Stimulated activated CD4-positive, alpha-beta T cell treated with anti-CD3 and anti-CD28 coated beads, Interleukin-4, amount 100 ng/mL, for 24 hours (primary cell): ENCODE measurements around the gene NUP93.

Experiments used
- DNase-seq: peaks from one replicate; pipeline ENCODE4 v3.0.0-alpha.2; 2020

The NUP93 gene

DNA sequence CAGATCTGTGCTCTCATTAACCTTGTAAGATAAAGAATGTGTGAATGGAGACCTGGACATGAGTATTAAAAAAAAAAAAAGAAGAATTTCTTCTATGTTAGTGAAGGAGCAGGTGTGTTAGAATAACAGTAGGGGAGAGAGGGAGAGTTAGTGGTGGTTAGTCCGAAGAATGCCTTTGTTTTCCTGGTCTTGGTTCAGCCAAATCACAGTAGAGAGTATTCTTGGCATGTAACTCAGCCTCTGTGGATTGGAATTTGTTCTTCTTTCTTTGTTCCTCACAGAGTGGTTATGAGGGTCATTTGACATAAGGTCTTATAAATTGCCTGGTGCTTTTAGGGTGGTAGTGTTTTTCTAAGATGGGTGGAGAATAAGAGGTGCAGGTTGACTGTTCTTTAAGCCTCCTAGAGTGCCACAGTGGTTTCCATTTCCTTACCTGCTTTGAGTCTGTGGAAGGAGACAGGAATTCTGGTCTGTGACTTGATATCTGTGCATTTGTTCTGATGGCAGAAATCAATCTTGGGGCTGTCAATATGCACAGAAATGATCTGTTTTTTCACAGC is 17.6 kb downstream of the NUP93 start:
- no peak for DNase-seq

DNA sequence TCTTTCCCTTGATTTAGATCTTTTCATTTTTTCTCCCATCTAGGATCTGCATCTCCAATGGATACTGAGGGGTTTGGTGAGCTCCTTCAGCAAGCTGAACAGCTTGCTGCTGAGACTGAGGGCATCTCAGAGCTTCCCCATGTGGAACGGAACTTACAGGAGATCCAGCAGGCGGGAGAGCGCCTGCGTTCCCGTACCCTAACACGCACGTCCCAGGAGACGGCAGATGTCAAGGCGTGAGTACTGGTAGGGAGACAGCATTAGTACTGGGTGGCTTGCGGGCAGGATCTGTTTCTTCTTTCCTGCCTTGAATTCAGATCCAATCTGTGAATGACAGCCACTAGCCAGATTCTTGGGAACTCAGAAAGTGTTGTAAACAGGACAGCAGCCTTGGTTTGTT is 18.3 kb downstream of the NUP93 start:
- no peak for DNase-seq

DNA sequence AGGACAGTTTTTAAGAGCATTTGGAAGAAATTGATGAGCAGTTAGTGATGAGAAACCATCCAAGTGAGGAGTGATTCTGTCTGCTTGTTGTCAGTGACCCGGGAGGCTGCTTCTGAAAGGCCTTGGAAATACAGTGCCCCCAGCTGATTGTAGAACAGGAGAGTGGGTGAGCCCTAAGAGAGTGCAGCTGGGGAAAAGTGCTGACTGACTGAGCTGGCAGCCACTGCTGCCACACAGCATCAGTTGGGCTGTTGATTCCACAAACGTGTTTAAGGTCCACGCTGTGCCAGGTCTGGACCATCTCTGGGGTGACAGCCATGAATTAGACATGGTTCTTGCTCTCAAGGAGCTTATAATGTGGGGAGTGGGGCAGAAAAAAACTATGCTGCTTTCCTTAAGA is 18.9 kb downstream of the NUP93 start:
- no peak for DNase-seq

DNA sequence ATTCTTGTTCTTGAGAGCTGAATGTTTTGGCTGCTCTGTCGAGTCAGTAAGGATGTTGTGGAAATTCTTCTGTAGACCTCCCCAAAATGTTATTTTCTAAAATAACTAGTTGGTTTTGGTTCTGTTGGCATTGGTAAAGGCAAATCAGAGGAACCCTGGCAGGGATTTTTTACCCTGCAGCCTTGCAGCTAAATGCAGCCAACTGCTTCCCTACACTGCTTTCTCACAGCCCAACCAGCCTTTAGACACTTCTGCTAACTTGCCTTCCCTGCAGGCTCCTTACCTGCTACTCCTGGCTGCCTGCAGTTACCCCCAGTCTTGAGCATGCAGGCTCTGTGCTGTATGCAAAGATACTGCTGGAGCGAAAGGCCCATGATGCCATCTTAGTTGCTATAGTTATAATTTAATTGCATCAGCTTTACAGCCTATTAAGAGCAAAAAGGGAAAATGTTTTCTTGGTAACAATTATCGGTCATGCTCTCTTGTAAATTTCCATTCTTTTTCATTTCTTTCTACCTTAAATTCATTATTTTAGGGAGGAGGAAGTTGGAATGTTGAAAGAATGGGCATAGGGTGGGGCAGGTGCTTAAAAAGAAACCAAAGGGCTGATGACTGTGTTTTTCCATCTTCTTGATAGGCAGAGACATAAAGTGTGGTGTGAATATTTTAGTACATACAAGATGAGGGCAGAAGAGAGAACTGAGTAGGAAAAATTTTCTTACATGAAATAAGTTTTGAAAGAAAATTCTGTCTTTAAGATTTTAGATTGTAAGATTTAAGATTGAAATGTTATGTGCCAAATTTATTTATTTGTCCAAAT is 20.0 kb downstream of the NUP93 start:
- DNase-seq, result no peak

DNA sequence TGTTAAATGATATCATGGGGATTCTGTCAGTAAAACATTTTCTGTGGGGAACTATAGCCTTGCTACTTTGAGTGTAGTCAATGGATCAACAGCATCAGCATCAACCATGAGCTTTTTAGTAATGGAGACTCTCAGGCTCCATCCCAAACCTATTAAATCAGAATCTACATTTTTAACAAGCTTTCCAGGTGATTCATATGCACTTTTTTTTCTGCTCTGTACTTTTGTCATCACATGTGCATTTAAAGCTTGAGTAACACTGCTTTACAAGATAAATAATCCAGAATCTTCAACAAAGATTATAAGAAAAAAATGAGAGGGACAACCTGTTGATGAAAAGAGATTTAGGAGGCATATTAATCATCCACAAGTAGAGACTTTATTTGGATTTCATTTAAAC is 23.5 kb downstream of the NUP93 start:
- no peak for DNase-seq

DNA sequence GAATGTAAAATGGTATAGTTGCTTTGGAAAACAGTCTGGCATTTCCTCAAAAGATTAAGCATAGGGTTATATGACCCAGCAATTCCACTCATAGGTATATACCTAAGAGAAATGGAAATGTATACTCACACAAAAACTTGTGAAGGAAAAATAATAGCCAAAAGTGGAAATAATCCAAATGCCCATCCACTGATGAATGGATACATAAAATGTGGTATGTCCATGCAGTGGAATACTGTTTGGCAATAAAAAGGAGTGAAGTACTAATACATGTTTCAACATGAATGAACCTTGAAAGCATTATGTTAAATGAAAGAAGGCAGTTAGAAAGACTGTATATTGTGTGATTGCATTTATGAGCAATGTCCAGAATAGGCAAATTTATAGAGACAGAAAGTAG is 25.1 kb downstream of the NUP93 start:
- no peak for DNase-seq

DNA sequence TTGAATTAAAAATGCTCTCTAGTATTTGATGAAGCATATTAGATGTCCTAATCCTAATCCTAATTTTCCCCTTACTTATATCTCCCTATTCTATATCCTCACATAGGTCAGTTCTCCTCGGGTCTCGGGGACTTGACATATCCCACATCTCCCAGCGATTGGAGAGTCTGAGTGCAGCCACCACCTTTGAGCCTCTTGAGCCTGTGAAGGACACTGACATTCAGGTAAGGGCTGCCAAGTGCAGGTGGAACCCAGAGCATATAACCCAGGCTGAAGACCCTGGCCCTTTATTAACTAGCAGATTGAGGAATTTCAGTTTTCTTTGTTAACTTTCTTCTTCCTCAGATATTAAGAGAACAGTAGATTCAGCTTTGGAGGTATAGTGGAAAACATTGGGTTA is 28.5 kb downstream of the NUP93 start:
- no peak for DNase-seq

DNA sequence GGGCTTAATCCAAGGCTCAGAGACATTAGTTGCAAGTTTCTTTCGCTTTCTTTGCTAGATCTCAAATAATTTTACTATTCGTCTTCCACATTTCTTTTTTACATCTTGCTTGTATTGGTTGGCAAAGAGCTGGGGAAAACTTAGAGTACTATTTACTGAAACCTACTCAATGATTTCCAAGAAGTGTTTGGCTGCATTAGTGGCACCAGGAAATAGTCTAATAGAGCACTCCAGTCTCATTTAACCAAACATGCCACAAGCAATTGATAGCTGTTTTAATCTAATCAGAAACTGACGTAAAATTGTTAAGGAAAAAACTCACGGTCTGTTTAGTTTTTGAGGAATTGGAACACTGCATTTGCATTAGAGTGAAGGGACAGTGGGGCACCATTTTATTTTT is 29.0 kb downstream of the NUP93 start:
- DNase-seq, result no peak

DNA sequence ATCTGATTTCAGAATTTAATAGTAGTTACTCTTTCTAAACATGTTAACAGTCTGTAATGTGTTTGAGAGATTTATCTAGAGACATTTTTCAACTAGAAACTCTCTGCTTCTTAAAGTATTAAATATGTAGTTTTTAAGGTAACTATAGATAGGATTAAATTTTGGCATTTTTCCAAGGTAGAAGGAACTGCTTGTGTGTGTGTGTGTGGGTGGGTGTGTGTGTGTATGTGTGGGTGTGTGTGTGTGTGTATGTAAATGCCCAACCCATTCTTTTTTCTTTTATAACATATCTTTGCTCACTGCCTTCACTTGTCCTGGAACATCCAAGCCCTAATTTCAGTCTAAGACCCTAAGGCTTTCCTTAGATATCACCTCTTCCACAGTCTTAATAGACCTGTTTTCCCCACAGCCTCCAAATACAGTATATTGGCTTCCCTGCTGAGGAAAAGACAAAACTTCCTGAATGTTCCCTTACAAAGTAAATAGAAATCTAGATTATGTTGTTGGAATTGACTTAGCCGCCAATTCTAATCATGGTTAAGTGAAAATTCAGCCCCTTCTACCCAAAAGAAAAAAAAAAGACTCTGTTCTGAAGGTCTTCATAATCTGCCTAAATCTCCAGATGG is 33.5 kb downstream of the NUP93 start:
- DNase-seq, result no peak

DNA sequence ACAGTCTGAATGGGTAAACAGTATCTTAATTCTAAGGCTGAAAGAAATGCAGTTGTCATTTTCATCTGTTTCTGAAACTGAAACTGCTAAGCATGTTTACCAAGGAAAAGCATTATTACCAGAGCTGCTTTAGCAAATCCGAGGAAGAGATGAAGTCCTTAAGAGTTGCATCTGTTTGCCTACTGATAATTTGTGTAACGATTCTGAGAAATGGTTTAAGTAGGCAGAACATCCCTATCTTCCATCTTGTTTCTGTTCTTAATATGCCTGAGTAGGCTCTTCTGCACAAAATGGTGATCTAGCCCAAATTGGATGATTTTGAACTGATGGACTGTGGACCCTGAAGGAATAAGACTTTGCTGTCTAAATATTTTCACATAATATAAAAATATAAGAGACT is 34.9 kb downstream of the NUP93 start:
- DNase-seq, result no peak

DNA sequence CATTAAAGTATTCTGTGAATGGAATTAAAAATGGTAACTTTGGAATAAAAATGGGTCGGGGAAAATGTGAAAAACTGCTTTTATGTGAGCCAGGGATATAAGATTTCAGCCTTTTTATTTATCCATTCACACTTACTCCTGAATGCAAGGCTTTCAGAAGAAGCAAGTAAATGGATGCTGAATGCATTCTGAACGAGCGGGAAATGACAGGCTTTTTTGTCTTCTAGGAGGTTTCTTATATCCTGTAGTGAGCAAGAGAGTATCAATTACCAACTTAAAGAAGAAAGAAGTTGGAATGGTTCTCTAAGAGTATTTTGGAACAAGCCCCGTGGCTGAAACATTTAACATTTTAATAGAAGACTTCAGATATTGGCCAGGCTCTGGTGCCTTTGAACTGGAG is 36.0 kb downstream of the NUP93 start:
- no peak for DNase-seq

DNA sequence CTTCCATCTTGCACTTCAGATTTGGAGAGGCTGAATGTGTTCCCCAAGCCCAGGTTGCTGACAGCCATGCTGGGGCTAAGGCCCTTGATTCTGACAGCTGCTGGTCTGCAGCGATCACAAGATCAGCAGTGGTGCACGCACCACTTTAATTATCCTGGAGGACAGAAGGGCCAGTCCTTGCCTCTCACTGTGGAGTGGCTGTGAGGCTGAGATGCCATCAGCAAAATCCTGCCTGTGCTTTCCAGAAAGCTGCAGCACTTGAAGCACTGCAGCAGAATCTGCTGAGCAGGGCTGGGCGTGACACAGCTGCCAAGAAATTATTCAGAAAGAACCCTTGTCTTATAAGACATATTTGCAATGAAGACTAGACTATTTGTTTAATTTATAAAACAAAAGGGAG is 37.1 kb downstream of the NUP93 start:
- no peak for DNase-seq

DNA sequence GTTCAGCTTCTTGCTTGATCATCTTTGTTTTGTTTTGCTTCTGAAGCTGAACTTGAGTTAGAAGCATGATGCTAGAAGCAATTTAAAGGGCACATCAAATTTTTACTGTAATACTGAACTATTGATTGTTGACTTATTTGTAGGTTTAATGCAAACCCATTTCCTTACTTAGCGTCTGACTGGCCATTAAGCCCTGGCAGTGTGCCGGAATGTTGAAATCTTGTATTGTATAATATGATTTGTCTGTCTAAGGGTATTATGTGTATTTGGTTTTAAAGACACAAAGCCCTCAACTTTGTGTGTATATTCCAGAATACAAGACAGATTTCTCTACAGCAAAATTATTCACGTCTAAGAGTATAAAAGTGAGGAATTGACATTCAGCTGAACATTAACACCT is 39.7 kb downstream of the NUP93 start:
- no peak for DNase-seq

DNA sequence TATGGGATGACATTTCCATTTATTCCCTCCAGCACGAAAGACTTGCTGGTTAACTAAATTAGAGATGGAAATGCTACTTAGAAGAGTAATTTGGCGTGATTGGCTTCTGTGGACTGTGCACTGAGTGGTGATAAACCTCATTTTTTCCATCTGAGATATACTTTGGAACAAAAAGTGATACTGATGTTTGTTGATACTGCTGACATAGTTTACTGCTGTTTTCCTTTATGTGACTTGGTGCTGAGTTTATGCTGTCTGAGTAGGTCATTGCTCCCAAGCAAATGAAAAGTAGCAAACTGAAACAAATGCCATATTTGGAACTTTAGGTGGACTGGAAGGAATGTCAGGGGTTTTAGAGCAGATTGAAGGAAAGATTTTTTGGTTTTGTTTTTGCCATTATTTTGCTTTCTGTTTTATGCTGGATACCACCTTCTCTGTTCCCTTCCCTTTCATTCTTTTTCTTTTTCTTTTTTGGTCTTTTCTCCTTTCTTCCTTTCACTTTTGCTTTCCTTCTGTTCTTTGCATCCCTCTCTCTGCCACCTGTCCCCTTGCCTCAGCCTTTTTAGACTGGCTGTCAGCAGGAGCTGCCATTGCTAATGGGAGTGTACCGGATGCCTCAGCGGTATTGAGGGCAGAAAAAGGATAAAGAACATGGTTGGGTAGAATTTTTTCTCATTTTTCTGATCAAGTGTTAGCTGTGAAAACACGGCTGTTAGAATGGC is 41.8 kb downstream of the NUP93 start:
- no peak for DNase-seq

DNA sequence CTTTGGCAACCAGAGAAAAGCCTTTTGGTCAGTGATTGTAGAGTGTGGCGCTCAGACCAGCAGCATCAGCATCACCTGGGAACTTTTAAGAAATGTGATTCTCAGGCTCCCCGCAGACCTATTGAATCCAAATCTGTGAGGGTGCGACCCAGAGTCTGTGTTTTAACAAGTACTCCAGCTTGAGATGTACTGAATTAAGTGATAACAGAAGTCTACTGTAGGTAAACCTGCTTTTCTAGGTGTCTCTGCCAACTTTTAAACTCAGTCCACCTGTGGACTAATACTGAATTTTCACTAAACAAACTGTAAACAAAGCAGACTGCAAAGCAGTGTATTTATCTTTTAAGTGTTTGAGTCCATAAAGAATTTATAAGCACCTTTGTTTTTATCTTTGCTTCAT is 43.6 kb downstream of the NUP93 start:
- no peak for DNase-seq

DNA sequence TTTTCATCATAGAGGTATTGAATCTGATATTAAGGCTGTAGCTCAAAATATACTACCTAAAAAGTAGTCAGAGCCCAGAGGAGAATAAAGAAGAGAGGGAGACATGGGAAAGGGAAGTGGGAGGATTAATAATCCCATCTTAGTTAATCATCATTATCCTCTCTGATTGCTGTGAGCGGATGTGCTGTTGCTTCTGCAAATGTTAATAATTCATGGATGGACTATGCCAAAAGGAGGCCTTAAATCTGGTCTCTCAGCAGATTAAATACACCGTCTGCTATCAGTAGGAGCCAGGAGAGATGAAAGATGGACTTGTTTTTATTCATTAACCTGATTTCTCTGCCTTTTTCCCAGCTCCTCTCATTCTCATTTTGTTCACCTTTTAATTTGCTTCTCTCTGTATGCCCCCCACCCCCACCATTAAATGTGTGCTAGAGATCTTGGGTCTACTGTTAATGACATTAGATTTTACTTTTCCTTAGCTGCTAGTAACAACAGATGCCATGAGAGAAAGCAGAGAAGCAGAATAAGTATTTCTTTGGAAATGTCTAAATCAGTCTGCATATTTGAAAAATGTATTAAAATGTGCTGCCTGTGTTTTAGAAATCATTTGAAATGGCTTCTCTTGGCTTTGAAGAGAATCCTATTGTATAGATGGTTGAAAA is 44.2 kb downstream of the NUP93 start:
- DNase-seq, result no peak

DNA sequence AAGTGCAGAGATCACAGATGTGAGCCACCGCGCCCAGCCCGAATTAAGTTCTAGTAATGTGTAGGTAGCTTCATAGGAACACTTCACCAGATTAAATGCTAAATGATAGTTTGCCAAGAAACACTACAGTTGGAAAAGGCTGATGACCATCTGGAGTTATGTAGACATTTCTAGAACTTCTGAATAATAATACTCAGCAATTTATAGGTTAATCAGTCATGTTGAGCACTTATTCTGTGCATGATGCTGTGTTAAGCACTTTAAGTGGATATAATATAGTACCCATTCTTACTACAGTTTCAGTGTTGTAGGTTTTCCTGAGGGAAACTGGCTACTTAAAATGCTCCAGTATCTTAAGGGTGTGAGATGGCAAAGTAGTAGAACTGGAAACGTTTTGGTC is 45.2 kb downstream of the NUP93 start:
- DNase-seq, result no peak

DNA sequence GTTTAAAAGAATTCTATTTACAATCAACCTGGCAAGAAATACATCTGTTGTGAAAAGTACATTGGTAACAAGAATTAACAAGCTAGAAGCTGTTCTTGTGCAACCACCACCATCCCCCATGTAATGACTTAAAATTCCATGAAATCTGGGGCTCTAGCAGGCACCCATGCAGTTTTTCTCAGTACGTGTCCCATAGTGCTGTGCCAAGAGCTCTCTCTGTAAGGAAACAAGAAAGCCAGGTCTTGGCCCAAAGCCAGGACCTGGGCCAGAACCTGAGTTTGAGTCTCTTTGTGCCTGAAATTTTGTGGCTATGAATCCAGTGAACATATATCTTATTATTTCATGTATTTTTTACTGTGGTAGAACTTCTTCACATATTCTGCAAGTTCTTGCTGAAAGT is 46.6 kb downstream of the NUP93 start:
- DNase-seq, result no peak

DNA sequence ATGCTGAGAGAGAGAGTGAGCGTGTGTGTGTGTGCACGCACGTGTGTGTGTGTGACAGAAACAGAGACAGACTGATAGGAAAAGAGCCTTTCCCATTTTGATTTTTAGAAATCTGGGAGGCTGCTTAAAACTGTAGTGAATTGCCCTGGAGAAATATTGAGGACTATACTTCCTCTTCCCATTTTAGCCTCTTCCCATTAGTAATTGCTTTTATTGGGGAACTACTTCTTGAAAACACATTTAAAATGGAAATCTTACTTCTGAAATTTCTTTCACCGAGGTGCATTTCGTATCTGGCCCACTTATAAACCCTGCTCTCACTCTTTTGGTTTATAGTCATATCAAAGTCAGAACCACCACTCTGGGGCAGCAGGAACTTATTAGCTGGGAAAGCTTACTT is 47.1 kb downstream of the NUP93 start:
- DNase-seq, result no peak

DNA sequence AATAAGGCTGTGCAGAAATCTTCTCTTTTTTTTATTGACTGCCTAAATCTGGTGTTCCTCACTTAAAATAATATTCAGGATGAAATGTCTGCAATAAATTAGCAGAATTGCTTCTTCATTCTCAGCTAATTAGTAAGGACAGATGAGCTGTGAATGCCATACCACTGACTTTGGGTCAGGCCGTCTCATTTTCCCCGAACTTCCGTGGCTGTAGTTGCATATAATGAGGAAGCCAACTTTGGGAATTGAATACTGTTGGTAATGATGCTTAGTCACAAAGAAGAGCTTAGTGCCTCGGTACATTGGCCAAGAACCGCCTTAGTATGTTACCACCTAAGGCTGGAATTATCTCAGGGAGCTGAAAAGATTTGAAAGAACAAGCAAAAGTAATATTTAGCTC is 47.6 kb downstream of the NUP93 start:
- DNase-seq, result no peak

DNA sequence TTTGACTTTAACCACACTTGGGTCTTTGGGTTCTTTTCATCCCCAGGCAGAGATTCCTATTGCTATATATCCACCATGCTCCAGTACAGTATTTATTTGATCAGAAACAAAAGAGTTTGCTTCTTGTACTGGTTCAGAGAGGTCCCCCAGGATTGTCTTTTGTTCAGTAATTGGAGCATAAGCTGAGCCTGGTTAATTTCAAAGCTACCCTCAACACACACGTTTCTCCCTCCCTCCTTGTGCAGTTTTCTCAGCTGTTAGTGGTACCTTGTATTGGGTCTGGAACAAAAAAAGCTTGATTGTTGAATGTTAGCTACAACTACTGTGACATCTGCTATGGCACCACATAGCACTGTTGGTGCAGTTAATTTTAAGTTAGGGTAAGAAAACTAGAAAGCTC is 50.0 kb downstream of the NUP93 start:
- DNase-seq, result no peak

DNA sequence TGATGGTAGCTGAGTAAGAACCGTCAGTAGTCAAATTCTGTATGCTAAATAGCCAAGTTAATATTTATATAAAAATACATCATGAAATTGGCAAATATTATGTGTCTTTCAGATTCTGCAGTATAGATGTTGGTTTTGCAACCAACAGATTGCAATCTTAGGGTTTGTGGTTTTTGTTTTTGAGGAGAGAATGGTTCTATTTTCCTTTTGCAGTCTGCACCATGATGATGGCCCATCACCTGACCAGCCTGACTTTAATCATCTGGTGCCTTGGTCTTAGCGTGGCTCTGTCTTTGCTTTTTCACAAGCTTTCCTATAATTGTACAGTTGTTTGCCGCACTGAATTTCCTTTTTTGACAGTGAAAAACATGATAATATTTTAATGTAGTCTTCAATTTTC is 50.7 kb downstream of the NUP93 start:
- no peak for DNase-seq

DNA sequence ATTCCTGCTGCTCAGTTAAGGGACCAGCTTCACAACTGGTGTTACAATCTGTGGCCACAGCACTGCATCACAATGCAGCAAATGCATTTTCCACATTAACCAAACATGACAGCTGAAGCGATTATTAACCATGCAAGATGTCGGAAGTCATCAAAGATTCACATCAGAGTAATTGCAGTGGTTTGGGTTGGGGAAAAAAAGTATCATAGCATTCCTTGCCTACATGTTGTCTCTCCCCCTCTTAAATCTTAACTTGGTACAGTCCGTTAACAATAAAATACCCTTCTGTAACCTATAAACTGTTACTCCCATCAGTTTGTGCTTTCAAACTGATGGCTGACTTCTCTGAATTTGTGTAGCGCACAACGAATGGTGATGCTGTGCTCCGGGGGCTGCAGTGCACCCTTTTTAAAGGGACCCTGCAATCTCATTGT is 51.6 kb downstream of the NUP93 start:
- no peak for DNase-seq
